PFSK-1 (cell line): ENCODE results near the gene FAM199X. TPM values are rescaled to one million over a fixed set of nuclear protein-coding genes. Genes with fewer than 3 reads are reported as not detected.

Experiments
- FOXP2 ChIP-seq: optimal IDR thresholded peaks from 2 replicates; pipeline ENCODE3; 2011; ENCODE audit warnings: borderline replicate concordance, control low read depth, inconsistent platforms; ENCODE audit not compliant: insufficient read depth; ENCODE audit errors: extremely low read length, extremely low read depth
- POLR2AphosphoS5 ChIP-seq: IDR thresholded peaks from 2 replicates; pipeline ENCODE4 v1.6.1; 2012; ENCODE audit warnings: low read depth, mild to moderate bottlenecking, control low read depth, low read length, moderate library complexity
- SIN3A ChIP-seq: IDR thresholded peaks from 2 replicates; pipeline ENCODE4 v1.6.1; 2012; ENCODE audit warnings: mild to moderate bottlenecking, low read length, moderate library complexity, borderline replicate concordance; ENCODE audit not compliant: insufficient read depth
- TAF1 ChIP-seq: IDR thresholded peaks from 2 replicates; pipeline ENCODE4 v1.6.1; 2012; ENCODE audit warnings: low read length, control low read depth, borderline replicate concordance; ENCODE audit not compliant: insufficient read depth
- polyA plus RNA-seq: library from polyadenylated mRNA; unstranded; fragments of >200 nt; gene quantifications from one replicate; pipeline ENCODE4 v1.2.1, GENCODE V29; 2012; ENCODE audit warnings: low read depth, missing spikeins; ENCODE audit not compliant: insufficient read length
- TF ChIP-seq, protein P1 (sequence below), 2 experiments: IDR thresholded peaks; 2 replicates each; pipeline versions ENCODE4 v1.6.1 to v1.8.0; 2011 to 2012; ENCODE audit warnings: low read depth in 2 of 2, low read length in 2 of 2, control low read depth in 1 of 2, inconsistent platforms in 1 of 2, mild to moderate bottlenecking in 1 of 2, moderate library complexity in 1 of 2; ENCODE audit not compliant: insufficient read depth in 1 of 2

Gene FAM199X
- polyA plus RNA-seq: 7.3 TPM

DNA sequence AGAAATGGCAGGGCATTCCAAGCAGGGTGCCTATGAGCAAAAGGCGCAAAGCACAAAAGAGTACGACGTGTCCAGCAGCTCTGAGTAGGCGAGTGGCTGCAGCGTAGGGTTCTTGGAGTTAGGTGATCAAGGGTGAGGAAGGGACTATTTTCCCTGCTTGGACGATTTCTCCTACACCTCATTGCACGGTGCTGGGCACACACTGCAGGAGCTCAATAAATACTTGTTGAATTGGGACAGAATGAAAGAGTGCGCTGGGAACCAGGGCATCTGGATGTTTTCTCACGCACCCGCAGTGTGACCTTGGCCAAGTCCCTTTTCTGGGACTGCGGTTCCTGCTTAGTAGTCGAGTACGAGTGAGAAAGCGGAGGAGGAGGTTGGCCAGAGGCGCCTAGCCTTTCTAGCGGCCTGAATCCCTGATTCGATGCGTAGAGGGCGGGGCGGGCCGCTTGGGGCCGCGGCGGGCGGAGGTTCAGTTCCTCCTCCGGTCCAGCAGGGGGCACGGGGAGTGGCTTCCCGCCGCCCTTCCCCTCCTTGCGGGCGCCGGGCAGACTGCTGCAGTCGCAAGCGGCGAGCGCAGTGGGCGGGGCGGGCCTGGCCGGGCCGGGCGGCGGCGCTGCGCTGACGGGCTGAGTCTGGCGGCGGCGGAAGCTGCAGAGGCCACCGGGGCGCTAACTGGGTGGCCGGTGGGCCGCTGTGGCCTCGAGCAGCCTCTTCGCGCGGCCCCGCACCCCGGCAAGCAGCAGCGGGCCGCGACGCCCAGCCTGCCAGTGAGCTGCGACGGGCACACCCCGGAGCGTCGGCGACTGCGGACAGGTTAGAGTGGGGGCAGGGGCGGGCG, at the start of gene FAM199X:
Gene FAM199X, plus strand, starts transcription at position 560 of the 841 bp plus-strand sequence. CDS start 333 bp downstream, outside the sequence.
- TF ChIP-seq, protein P1, sequence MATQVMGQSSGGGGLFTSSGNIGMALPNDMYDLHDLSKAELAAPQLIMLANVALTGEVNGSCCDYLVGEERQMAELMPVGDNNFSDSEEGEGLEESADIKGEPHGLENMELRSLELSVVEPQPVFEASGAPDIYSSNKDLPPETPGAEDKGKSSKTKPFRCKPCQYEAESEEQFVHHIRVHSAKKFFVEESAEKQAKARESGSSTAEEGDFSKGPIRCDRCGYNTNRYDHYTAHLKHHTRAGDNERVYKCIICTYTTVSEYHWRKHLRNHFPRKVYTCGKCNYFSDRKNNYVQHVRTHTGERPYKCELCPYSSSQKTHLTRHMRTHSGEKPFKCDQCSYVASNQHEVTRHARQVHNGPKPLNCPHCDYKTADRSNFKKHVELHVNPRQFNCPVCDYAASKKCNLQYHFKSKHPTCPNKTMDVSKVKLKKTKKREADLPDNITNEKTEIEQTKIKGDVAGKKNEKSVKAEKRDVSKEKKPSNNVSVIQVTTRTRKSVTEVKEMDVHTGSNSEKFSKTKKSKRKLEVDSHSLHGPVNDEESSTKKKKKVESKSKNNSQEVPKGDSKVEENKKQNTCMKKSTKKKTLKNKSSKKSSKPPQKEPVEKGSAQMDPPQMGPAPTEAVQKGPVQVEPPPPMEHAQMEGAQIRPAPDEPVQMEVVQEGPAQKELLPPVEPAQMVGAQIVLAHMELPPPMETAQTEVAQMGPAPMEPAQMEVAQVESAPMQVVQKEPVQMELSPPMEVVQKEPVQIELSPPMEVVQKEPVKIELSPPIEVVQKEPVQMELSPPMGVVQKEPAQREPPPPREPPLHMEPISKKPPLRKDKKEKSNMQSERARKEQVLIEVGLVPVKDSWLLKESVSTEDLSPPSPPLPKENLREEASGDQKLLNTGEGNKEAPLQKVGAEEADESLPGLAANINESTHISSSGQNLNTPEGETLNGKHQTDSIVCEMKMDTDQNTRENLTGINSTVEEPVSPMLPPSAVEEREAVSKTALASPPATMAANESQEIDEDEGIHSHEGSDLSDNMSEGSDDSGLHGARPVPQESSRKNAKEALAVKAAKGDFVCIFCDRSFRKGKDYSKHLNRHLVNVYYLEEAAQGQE (IDR thresholded peaks at IDR 0.05; ENCODE audit: insufficient read depth in 1 of 2, low read depth in 2 of 2, low read length in 2 of 2): no peak
- TF ChIP-seq TAF1 (no peak), POLR2AphosphoS5 (peak; percentile 56), FOXP2 (peak; percentile 8), SIN3A (no peak; the same call in 1 of the 2 replicates)

DNA sequence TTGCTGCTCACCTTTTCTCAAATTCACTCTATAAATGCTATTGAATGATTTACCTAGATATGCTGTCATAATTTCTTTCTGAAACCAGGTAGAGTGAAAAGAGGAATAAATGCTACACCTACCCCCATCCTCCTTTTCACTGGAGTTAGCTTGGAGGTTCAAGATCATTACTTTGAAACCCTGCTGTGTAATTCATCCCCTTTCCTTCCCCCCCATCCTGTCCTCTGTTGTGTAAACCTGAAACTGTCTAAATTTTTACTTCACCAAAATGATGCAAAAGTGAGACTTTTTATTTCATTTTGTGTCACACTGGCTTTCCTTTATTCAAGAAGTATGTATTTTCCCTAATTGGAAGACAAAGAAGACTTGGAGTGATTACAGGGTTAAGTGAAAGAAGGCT, 48.5 kb upstream of the FAM199X start:
- no peak for TF ChIP-seq POLR2AphosphoS5
- TF ChIP-seq, protein P1 (IDR thresholded peaks at IDR 0.05; ENCODE audit: insufficient read depth in 1 of 2, low read depth in 2 of 2, low read length in 2 of 2): no peak
- TF ChIP-seq FOXP2: no peak
- no peak for TF ChIP-seq SIN3A
- TF ChIP-seq TAF1: no peak

- no peak for TF ChIP-seq POLR2AphosphoS5
- no peak for TF ChIP-seq SIN3A
- TF ChIP-seq FOXP2: no peak
- TF ChIP-seq TAF1: no peak
- TF ChIP-seq, protein P1 (IDR thresholded peaks at IDR 0.05; ENCODE audit: insufficient read depth in 1 of 2, low read depth in 2 of 2, low read length in 2 of 2): no peak
Measured at GRCh38 chrX:104118765-104119164, 47.5 kb upstream of the FAM199X start.

DNA sequence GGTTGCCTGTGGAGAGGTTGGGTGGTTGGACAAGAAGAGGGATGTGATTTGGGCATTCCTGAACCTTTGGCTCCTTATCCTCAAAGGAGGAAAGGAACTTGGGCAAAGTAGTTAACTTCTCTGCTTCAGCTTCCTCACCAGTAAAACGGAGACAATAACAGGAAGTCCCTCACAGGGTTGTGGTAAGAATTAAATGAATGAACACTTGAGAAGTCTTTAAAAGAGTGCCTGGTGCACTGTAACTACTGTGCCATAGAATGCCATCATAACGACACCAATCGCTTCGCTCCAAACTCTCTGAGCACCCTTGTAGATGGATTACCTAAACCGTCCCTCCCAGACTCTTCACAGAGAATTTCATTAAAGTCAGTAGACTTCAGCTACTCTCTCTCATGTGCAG, 43.4 kb upstream of the FAM199X start:
- TF ChIP-seq, protein P1 (IDR thresholded peaks at IDR 0.05; ENCODE audit: insufficient read depth in 1 of 2, low read depth in 2 of 2, low read length in 2 of 2): no peak
- no peak for TF ChIP-seq FOXP2
- TF ChIP-seq SIN3A: no peak
